Aorta (tissue), 5 donors: ENCODE measurements around the gene BMPR2. TPM values are rescaled to one million over a fixed set of nuclear protein-coding genes. Genes with fewer than 3 reads are reported as not detected.
"Not testable (repeated sequence)": the region's sequence is repeated elsewhere in the genome, so short reads cannot be mapped to it uniquely, and the experiment has no call there.

ENCODE experiments used
- ATAC-seq: fragments of 200-7000 bp; cut with Tn5 transposase; one replicate; pipeline ENCODE4 v1.9.1; 2022; ENCODE audit warnings: moderate library complexity; ENCODE audit not compliant: low FRiP score
- DNase-seq, 2 donors: peaks; one replicate each; pipeline ENCODE4 v3.0.0-alpha.2; 2020
- H3K27ac ChIP-seq, 2 donors: one replicate each; pipeline ENCODE4 v1.5.1; 2013; ENCODE audit warnings: low read length in 2 of 2, mild to moderate bottlenecking in 2 of 2, moderate library complexity in 2 of 2, control low read depth in 1 of 2, inconsistent platforms in 1 of 2, low read depth in 1 of 2
- H3K27me3 ChIP-seq, 2 donors: one replicate each; pipeline ENCODE4 v1.6.1; 2013; ENCODE audit warnings: control low read depth in 1 of 2, low read length in 1 of 2, mild to moderate bottlenecking in 1 of 2, moderate library complexity in 1 of 2; ENCODE audit not compliant: insufficient read depth in 2 of 2, control insufficient read depth in 1 of 2
- H3K36me3 ChIP-seq, 2 donors: one replicate each; pipeline ENCODE4 v1.6.1; 2013; ENCODE audit warnings: control low read depth in 1 of 2, low read length in 1 of 2, mild to moderate bottlenecking in 1 of 2; ENCODE audit not compliant: insufficient read depth in 2 of 2, control insufficient read depth in 1 of 2
- H3K4me1 ChIP-seq, 2 donors: one replicate each; pipeline ENCODE4 v1.6.1; 2013; ENCODE audit warnings: low read length in 2 of 2, control low read depth in 1 of 2, mild to moderate bottlenecking in 1 of 2, moderate library complexity in 1 of 2; ENCODE audit not compliant: insufficient read depth in 2 of 2, control insufficient read depth in 1 of 2
- H3K4me3 ChIP-seq, 2 donors: one replicate each; pipeline ENCODE4 v1.5.1; 2013; ENCODE audit warnings: low read length in 2 of 2, control low read depth in 1 of 2, mild to moderate bottlenecking in 1 of 2
- H3K9me3 ChIP-seq: one replicate; pipeline ENCODE4 v1.6.1; 2013; ENCODE audit warnings: mild to moderate bottlenecking, low read length; ENCODE audit not compliant: control insufficient read depth
- whole genome bisulfite sequencing, 2 donors: extraction: QIAGEN DNeasy Blood & Tissue Kit; methylation state at CpG; one replicate each; pipeline ENCODE4 v1.1.7; 2013; 5-methylcytosine and 5-hydroxymethylcytosine counted together
- intact Hi-C, 2 donors: fragments of 100-400 bp; cut with DNase I; formaldehyde crosslinking; loops; one replicate each; pipeline versions ENCODE4 v1.14.2 to v1.15.0; 2022
- polyA plus RNA-seq, 2 donors: library from polyadenylated mRNA; stranded (reverse); fragments of 200-250 nt; gene quantifications; one replicate each; pipeline ENCODE4 v1.2.3, GENCODE V29; 2013
- total RNA-seq, 2 donors: library from RNA; stranded (reverse); fragmentation: NEBNext Ultra II Directional; extraction: Animal tissue kit (Norgen Biotek cat#: 25700); gene quantifications; one replicate each; pipeline ENCODE4 v1.2.1, GENCODE V29; 2021
- donor health status: healthy with polysubstance abuse.
- donor health status: Bipolar disorder and iron deficiency.
- donor health status: DM: no; HTN: no; CAD: no.
- donor health status: DM: no; HTN: no; CAD: no.
- donor health status: DM: yes; HTN: yes; CAD: no.

Gene BMPR2
- total and polyA plus RNA-seq, 4 donors = 7.9 to 123 (median 60.1) TPM

DNA sequence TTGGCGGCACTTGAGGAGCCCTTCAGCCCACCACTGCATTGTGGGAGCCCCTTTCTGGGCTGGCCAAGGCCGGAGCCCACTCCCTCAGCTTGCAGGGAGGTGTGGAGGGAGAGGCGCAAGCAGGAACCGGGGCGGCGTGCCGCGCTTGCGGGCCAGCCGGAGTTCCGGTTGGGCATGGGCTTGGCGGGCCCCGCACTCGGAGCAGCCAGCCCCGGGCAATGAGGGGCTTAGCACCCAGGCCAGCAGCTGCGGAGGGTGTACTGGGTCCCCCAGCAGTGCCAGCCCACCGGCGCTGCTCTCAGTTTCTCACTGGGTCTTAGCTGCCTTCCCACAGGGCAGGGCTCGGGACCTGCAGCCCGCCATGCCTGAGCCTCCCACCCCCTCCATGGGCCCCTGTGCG, 127.1 kb downstream of the BMPR2 start:
- DNase-seq, H3K4me3 ChIP-seq, H3K9me3 ChIP-seq, H3K4me1 ChIP-seq, ATAC-seq, H3K36me3 ChIP-seq, H3K27me3 ChIP-seq, intact Hi-C loops, H3K27ac ChIP-seq: not testable (repeated sequence)
- 96 to 98% methylated on average over 19 to 21 of the region's 21 CpGs for WGBS, 2 donors

- H3K27ac ChIP-seq = no peak overlapping the region
- 16 to 18% methylated on average over 2 of the region's 2 CpGs for WGBS, 2 donors
- H3K4me1 ChIP-seq = no peaks in the 10 kb centered on the region
- H3K36me3 ChIP-seq = no peaks in the 10 kb centered on the region
- intact Hi-C loops = no loop called here
- DNase-seq (no peak), ATAC-seq (no peak)
- no peaks in the 10 kb centered on the region for H3K27me3 ChIP-seq
- no peak overlapping the region for H3K4me3 ChIP-seq
- no peaks in the 10 kb centered on the region for H3K9me3 ChIP-seq
These were observed 132.6 kb downstream of the BMPR2 start for GRCh38 chr2:202508686-202509085.

DNA sequence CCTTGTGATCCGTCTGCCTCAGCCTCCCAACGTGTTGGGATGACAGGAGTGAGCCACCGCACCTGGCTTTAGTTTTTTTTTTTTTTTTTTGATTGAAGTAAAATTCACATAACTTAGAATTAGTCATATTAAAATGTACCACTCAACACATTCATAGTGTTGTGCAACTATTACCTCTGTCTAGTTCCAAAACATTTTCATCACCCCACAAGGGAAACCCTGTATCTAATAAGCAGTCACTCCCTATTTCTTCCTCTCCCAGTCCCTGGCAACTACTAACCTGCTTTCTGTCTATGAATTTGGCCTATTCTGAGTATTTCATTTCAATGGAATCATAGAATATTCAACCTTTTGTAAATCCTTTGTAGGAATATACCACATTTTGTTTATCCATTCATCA, 134.8 kb downstream of the BMPR2 start:
- no peak for DNase-seq
- no peak overlapping the region for H3K4me3 ChIP-seq
- intact Hi-C loops = no loop called here
- H3K27me3 ChIP-seq = no peaks in the 10 kb centered on the region
- H3K9me3 ChIP-seq = no peaks in the 10 kb centered on the region
- ATAC-seq = no peak
- H3K4me1 ChIP-seq = no peaks in the 10 kb centered on the region
- H3K36me3 ChIP-seq = no peaks in the 10 kb centered on the region
- 93 to 97% methylated on average over 3 of the region's 3 CpGs for WGBS, 2 donors
- H3K27ac ChIP-seq = no peak overlapping the region

GRCh38 chr2:202512176-202512575, 136.0 kb downstream of the BMPR2 start:
- intact Hi-C loops = no loop called here
- H3K9me3 ChIP-seq = no peaks in the 10 kb centered on the region
- no peaks in the 10 kb centered on the region for H3K27me3 ChIP-seq
- DNase-seq (no peak), ATAC-seq (no peak)
- WGBS, 2 donors = 97% methylated on average over 2 of the region's 2 CpGs
- H3K27ac ChIP-seq = no peak overlapping the region
- no peak overlapping the region for H3K4me3 ChIP-seq
- H3K36me3 ChIP-seq = peaks cover 0 to 2% of the 10 kb centered on the region in 2 donors
- H3K4me1 ChIP-seq = no peaks in the 10 kb centered on the region

GRCh38 chr2:202514732-202515131, 138.6 kb downstream of the BMPR2 start:
- no peak overlapping the region for H3K27ac ChIP-seq
- ATAC-seq = no peak
- H3K36me3 ChIP-seq = peaks cover 2 to 6% of the 10 kb centered on the region in 2 donors
- intact Hi-C loops = no loop called here
- no peaks in the 10 kb centered on the region for H3K27me3 ChIP-seq
- no peak overlapping the region for H3K4me3 ChIP-seq
- 92 to 93% methylated on average over 3 of the region's 3 CpGs for WGBS, 2 donors
- no peaks in the 10 kb centered on the region for H3K4me1 ChIP-seq
- H3K9me3 ChIP-seq = no peaks in the 10 kb centered on the region
- no peak for DNase-seq

DNA sequence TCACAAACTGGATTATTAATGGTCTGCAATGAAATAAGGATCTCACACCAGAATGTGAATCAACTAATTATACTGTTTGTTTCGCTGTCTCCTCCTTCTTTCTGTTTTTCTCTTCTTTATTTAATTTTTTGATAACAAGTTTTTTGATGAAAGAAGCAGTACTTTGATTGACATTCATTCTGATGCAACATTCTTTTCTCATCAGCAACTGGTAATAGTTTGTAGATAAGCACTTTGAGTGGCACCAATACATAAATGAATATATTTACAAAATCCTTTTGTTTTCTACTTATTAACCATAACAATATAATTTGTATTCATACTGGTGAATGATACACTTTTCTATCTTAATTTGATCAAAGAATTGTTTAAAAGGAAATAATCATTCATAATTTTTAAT, 143.3 kb downstream of the BMPR2 start:
- 100% methylated on average over 1 of the region's 1 CpG for WGBS, 2 donors
- H3K36me3 ChIP-seq = peaks cover 7% of the 10 kb centered on the region in 2 donors

GRCh38 chr2:202521470-202521869, 145.3 kb downstream of the BMPR2 start:
- intact Hi-C loops = no loop called here

More for the DNA sequence above, 143.3 kb downstream of the BMPR2 start:
- no peak overlapping the region for H3K27ac ChIP-seq
- no peak overlapping the region for H3K4me3 ChIP-seq
- no peak for DNase-seq
- H3K4me1 ChIP-seq = no peaks in the 10 kb centered on the region
- H3K27me3 ChIP-seq = no peaks in the 10 kb centered on the region
- intact Hi-C loops = no loop called here
- H3K9me3 ChIP-seq = no peaks in the 10 kb centered on the region
- no peak for ATAC-seq

DNA sequence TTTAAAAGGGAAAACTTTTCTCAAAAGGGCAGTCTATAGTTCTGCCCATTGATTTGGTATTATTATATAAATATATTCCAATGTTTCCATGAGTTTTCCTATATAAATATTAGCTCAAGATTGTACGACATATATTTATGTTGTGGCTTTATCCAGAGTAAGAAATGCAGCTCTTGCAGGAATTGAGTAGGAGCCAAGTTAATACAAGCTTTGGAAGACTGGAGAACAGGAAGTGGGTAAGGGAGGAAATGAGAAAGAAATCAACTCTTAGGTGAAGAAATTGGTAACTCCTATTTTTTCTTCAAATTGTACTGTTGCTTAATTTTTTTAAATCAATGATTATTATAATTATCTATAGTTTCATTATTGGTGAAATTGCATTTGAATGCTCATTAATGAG, 153.3 kb downstream of the BMPR2 start:
- Histone ChIP-seq H3K27me3 (no peaks in the 10 kb centered on the region), H3K9me3 (no peaks in the 10 kb centered on the region), H3K27ac (no peak overlapping the region), H3K36me3 (peaks cover 0 to 1% of the 10 kb centered on the region in 2 donors), H3K4me1 (no peaks in the 10 kb centered on the region), H3K4me3 (no peak overlapping the region)
- DNase-seq (no peak), ATAC-seq (no peak)
- WGBS, 2 donors = 14 to 18% methylated on average over 1 of the region's 1 CpG
- intact Hi-C loops = no loop called here

More at GRCh38 chr2:202521470-202521869, 145.3 kb downstream of the BMPR2 start:
- Histone ChIP-seq H3K27ac (no peak overlapping the region), H3K36me3 (peaks cover 4 to 8% of the 10 kb centered on the region in 2 donors), H3K9me3 (no peaks in the 10 kb centered on the region), H3K4me3 (no peak overlapping the region), H3K27me3 (no peaks in the 10 kb centered on the region), H3K4me1 (no peaks in the 10 kb centered on the region)
- DNase-seq = no peak
- no peak for ATAC-seq

DNA sequence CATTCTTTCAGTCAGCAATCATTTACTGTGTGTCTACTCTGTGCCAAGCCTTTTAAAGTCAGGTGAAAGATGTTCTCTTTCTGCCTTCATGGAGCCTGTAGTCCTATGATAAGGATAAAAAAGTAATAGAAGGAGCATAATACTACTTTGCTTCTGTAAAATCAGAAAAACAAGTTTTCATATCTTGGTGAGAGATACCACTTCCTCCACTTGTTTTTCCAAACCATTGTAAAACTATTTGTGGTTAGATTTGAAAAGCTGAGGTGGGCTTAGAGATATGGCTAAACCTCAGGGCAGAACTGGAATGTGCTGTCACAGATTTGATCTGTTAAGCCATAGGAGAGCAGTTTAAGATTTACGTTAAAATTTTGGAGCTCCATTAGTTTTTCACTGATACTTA, 153.9 kb downstream of the BMPR2 start:
- Histone ChIP-seq H3K36me3 (no peaks in the 10 kb centered on the region), H3K4me3 (no peak overlapping the region), H3K4me1 (no peaks in the 10 kb centered on the region), H3K9me3 (no peaks in the 10 kb centered on the region), H3K27me3 (no peaks in the 10 kb centered on the region), H3K27ac (no peak overlapping the region)
- DNase-seq (no peak), ATAC-seq (no peak)
- WGBS, 2 donors = 47 to 55% methylated on average over 1 of the region's 1 CpG
- intact Hi-C loops = no loop called here
